A549 (cell line): ENCODE data around the gene DDX54. TPM values are rescaled to one million over a fixed set of nuclear protein-coding genes. Genes with fewer than 3 reads are reported as not detected.

ENCODE experiments used
- ATAC-seq, 2 experiments: fragments of 200-7000 bp in 1 of 2; fragments of >200 bp in 1 of 2; cut with Nextera tagmentation in 1 of 2; cut with Tn5 transposase in 1 of 2; 3 replicates each; pipeline versions ENCODE4 v1.8.0 to v1.9.1; 2018 to 2020; ENCODE audit warnings: mild to moderate bottlenecking in 1 of 2, moderate library complexity in 1 of 2
- CTCF ChIA-PET: fragments of 300-600 bp; sonication (Branson Sonifier 250); formaldehyde crosslinking; extraction: SDS; loops from one replicate; lab custom pipeline; 2021; ENCODE audit warnings: antibody characterized with exemption, inconsistent platforms; lab: Yijun Ruan, JAX
- POLR2A ChIA-PET: fragments of 350-600 bp; formaldehyde crosslinking; extraction: SDS; loops from one replicate; lab custom pipeline; 2021; ENCODE audit warnings: antibody characterized with exemption, inconsistent platforms; lab: Yijun Ruan, JAX
- DNase-seq, 2 experiments: peaks; one replicate each; pipeline versions ENCODE4 v3.0.0 to v3.0.0-alpha.2; 2011 to 2016; ENCODE audit warnings: low read depth in 1 of 2, low spot score in 1 of 2
- FAIRE-seq: peaks from 2 replicates; lab custom pipeline; 2011; peaks lifted over from hg19 to GRCh38; lab: Jason Lieb, UNC
- H3K27ac ChIP-seq, 2 experiments: fragments of >200 bp; sonication (Bioruptor Twin); formaldehyde crosslinking; 3 replicates each; pipeline ENCODE4 v1.5.1; 2016 to 2017
- H3K4me1 ChIP-seq: fragments of >200 bp; sonication (Bioruptor Twin); formaldehyde crosslinking; 3 replicates; pipeline ENCODE4 v1.6.1; 2016
- H3K4me2 ChIP-seq: fragments of >200 bp; sonication (Bioruptor Twin); formaldehyde crosslinking; 3 replicates; pipeline ENCODE4 v1.6.1; 2016
- H3K4me3 ChIP-seq: fragments of >200 bp; sonication (Bioruptor Twin); formaldehyde crosslinking; 3 replicates; pipeline ENCODE4 v1.5.1; 2016
- H3K9me3 ChIP-seq: fragments of >200 bp; sonication (Bioruptor Twin); formaldehyde crosslinking; 3 replicates; pipeline ENCODE4 v1.6.1; 2016
- BCL3 ChIP-seq: fragments of >200 bp; sonication (Bioruptor Twin); formaldehyde crosslinking; IDR thresholded peaks from 3 replicates; pipeline ENCODE4 v1.6.1; 2016
- BHLHE40 ChIP-seq: IDR thresholded peaks from 2 replicates; pipeline ENCODE4 v1.6.1; 2012; ENCODE audit warnings: low read depth, low read length, inconsistent platforms
- CHD4 ChIP-seq: fragments of 200-600 bp; sonication (generic); IDR thresholded peaks from 2 replicates; pipeline ENCODE4 v1.6.1; 2016; ENCODE audit warnings: antibody characterized with exemption, mild to moderate bottlenecking, borderline replicate concordance
- FOSL2 ChIP-seq, 2 experiments: fragments of 450-650 bp in 1 of 2; fragments of >200 bp in 1 of 2; sonication (Bioruptor Twin) in 1 of 2; formaldehyde crosslinking; IDR thresholded peaks; 2 replicates each; pipeline versions ENCODE4 v1.5.0 to v1.6.1; 2016 to 2020; ENCODE audit warnings: mild to moderate bottlenecking in 1 of 2, moderate library complexity in 1 of 2
- FOXS1 ChIP-seq: fragments of 250-450 bp; sonication (Bioruptor Pico); IDR thresholded peaks from 2 replicates; pipeline ENCODE4 v1.5.0; 2020; ENCODE audit warnings: mild to moderate bottlenecking, moderate library complexity
- GATA3 ChIP-seq: IDR thresholded peaks from 2 replicates; pipeline ENCODE4 v1.6.1; 2012; ENCODE audit warnings: borderline replicate concordance
- HDAC2 ChIP-seq: fragments of 200-600 bp; sonication (generic); IDR thresholded peaks from 2 replicates; pipeline ENCODE4 v1.6.1; 2016
- HES2 ChIP-seq: fragments of >200 bp; sonication (Bioruptor Twin); formaldehyde crosslinking; IDR thresholded peaks from 2 replicates; pipeline ENCODE4 v1.6.1; 2016
- HEYL ChIP-seq: fragments of 250-450 bp; sonication (Bioruptor Pico); IDR thresholded peaks from 2 replicates; pipeline ENCODE4 v1.8.0; 2021; ENCODE audit warnings: mild to moderate bottlenecking, moderate library complexity
- HOXA7 ChIP-seq: fragments of 250-450 bp; sonication (Bioruptor Pico); IDR thresholded peaks from 2 replicates; pipeline ENCODE4 v1.5.0; 2020; ENCODE audit warnings: mild to moderate bottlenecking, moderate library complexity
- HOXB5 ChIP-seq: fragments of 250-450 bp; sonication (Bioruptor Pico); IDR thresholded peaks from 2 replicates; pipeline ENCODE4 v1.5.0; 2020; ENCODE audit warnings: mild to moderate bottlenecking, moderate library complexity
- KDM1A ChIP-seq: fragments of 200-600 bp; sonication (generic); IDR thresholded peaks from 2 replicates; pipeline ENCODE4 v1.6.1; 2016; ENCODE audit warnings: low read depth, mild to moderate bottlenecking
- MAX ChIP-seq: IDR thresholded peaks from 2 replicates; pipeline ENCODE4 v1.6.1; 2012
- MYC ChIP-seq: IDR thresholded peaks from 2 replicates; pipeline ENCODE4 v1.6.1; 2012; ENCODE audit warnings: mild to moderate bottlenecking, inconsistent platforms, low read length, improper control_type of control experiment, borderline replicate concordance
- NR3C1 ChIP-seq: fragments of >200 bp; sonication (Bioruptor Twin); formaldehyde crosslinking; IDR thresholded peaks from 3 replicates; pipeline ENCODE4 v1.6.1; 2017
- POLR2A ChIP-seq: IDR thresholded peaks from 2 replicates; pipeline ENCODE4 v1.6.1; 2012; ENCODE audit warnings: mild to moderate bottlenecking, low read length
- RAD21 ChIP-seq, 2 experiments: fragments of >200 bp in 1 of 2; sonication (Bioruptor Twin) in 1 of 2; formaldehyde crosslinking in 1 of 2; IDR thresholded peaks in 1 of 2; conservative IDR thresholded peaks in 1 of 2; 2 replicates in 1 of 2; 3 replicates in 1 of 2; pipeline ENCODE4 v1.6.1; 2012 to 2018; ENCODE audit warnings: inconsistent platforms in 1 of 2
- RNF2 ChIP-seq: fragments of 200-600 bp; sonication (generic); IDR thresholded peaks from 2 replicates; pipeline ENCODE4 v1.6.1; 2016; ENCODE audit warnings: low read depth, mild to moderate bottlenecking, antibody characterized with exemption, moderate library complexity, borderline replicate concordance
- ZFP36 ChIP-seq: fragments of 450-650 bp; IDR thresholded peaks from 2 replicates; pipeline ENCODE4 v1.6.1; 2014; ENCODE audit warnings: borderline replicate concordance; ENCODE audit not compliant: partially characterized antibody
- ZSCAN20 ChIP-seq: fragments of 250-450 bp; sonication (Bioruptor Pico); IDR thresholded peaks from 2 replicates; pipeline ENCODE4 v1.8.0; 2022; ENCODE audit warnings: mild to moderate bottlenecking, moderate library complexity
- WGBS: methylation state at CpG from one replicate; pipeline ENCODE4 v1.1.6; 2017; ENCODE audit errors: missing lambda C conversion rate; 5-methylcytosine and 5-hydroxymethylcytosine counted together
- polyA plus RNA-seq, 4 experiments: library from polyadenylated mRNA; depleted of rRNA in 3 of 4; stranded (reverse); fragments of >200 nt; fragmentation: RNase III in 1 of 4; extraction: RNeasy Plus Mini Kit Qiagen cat#74134 plus additional on column Dnase treatment in 1 of 4; gene quantifications; 2 replicates in 3 of 4; 3 replicates in 1 of 4; pipeline ENCODE4 v1.2.3, GENCODE V29; 2011 to 2017
- TF ChIP-seq, protein P1 (sequence below): fragments of >200 bp; sonication (Bioruptor Twin); formaldehyde crosslinking; IDR thresholded peaks from 3 replicates; pipeline ENCODE4 v1.5.1; 2016
- TF ChIP-seq, protein P2 (sequence below): IDR thresholded peaks from 2 replicates; pipeline ENCODE4 v1.6.1; 2012

DDX54 gene
- polyA plus RNA-seq, 2 of the 4 experiments (the other 2 are of a cell fraction) = 62.4 to 64.5 TPM

- DNase-seq (no peak), ATAC-seq (no peak), FAIRE-seq (no peak)
- TF ChIP-seq RAD21 (conservative IDR thresholded peaks at IDR 0.05 in 1 of 2, IDR thresholded peaks at IDR 0.05 in 1 of 2) (no peak), ZFP36 (peak; percentile 55)
- 84% methylated on average over 5 of the region's 5 CpGs for WGBS
- Histone ChIP-seq H3K27ac (no peak overlapping the region), H3K4me3 (no peak overlapping the region), H3K9me3 (no peaks in the 10 kb centered on the region), H3K4me1 (peaks cover 23% of the 10 kb centered on the region), H3K4me2 (no peak overlapping the region)
- CTCF ChIA-PET = interaction anchor here (1.1 kb wide), 1 partner anchor 11 kb away, joined by 3 read pairs; no protein-coding TSS in a partner anchor
- POLR2A ChIA-PET = no interaction called here
Observed at GRCh38 chr12:113228394-113229028, 43.2 kb upstream of the DDX54 start.

GRCh38 chr12:113227686-113228391 is 42.6 kb upstream of the DDX54 start:
- Histone ChIP-seq H3K4me1 (peaks cover 26% of the 10 kb centered on the region), H3K9me3 (no peaks in the 10 kb centered on the region), H3K27ac (no peak overlapping the region), H3K4me2 (no peak overlapping the region), H3K4me3 (no peak overlapping the region)
- TF ChIP-seq ZFP36 = peak; percentile 17
- no peak for TF ChIP-seq ZSCAN20 (CRISPR knock-in tag)
- FAIRE-seq (no peak), DNase-seq (no peak), ATAC-seq (no peak)
- WGBS = 91% methylated on average over 5 of the region's 5 CpGs
- ChIA-PET CTCF (interaction anchor here (1.1 kb wide), 2 partner anchors 8 to 12 kb away, joined by 3 to 4 read pairs; no protein-coding TSS in a partner anchor), POLR2A (no interaction called here)

DNA sequence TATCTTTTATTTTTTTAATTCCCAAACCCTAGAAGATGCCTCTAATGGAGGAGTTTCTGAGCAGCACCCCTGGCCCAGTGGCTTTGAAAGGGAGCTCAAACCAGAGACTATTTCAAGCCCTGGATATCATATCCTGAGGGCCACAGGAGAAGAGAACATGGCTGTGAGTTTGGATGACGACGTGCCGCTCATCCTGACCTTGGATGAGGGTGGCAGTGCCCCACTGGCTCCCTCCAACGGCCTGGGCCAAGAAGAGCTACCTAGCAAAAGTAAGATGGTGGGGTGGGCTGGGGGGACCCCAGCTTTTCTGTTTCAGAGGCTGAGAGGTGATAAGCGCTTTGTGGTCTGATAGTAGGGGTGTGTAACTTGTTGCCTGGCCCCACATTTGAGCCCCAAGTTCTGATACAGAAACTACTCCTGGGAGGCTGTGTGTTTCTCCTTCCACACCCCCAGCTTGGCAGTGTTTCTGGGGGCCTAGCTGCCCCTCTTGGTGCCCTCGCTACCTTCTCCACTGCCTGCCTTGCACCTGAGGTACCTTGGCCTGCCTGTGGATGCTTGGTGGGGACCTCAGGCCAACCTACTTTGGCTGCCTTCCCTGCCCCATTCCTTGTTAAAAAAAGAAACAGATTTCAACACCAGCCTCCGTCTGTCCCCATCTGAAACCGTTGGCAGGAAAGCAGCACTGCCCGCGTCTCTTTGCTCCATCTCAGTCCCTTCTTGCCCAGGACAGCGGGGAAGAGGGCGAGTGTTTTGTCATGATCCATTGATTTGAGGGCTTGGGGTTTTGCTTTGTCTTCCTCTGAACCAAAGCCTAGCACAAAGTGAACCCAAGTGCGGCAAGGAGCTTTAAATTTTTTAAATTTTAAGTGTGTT is 41.7 kb upstream of the DDX54 start:
- ChIA-PET POLR2A (no interaction called here), CTCF (interaction anchor here (0.6 to 1.5 kb wide), 3 partner anchors 9 to 30 kb away, joined by 3 to 4 read pairs (median 3); no protein-coding TSS in a partner anchor)
- H3K4me2 ChIP-seq = no peak overlapping the region
- FAIRE-seq (no peak), ATAC-seq (no peak), DNase-seq (no peak)
- WGBS = 91% methylated on average over 13 of the region's 13 CpGs
- H3K4me3 ChIP-seq = no peak overlapping the region
- TF ChIP-seq CHD4 (no peak), HEYL (CRISPR knock-in tag) (no peak), HOXA7 (no peak), GATA3 (no peak), KDM1A (no peak), BHLHE40 (no peak), HDAC2 (no peak), MYC (no peak), HOXB5 (CRISPR knock-in tag) (no peak), MAX (no peak)
- TF ChIP-seq, protein P1, sequence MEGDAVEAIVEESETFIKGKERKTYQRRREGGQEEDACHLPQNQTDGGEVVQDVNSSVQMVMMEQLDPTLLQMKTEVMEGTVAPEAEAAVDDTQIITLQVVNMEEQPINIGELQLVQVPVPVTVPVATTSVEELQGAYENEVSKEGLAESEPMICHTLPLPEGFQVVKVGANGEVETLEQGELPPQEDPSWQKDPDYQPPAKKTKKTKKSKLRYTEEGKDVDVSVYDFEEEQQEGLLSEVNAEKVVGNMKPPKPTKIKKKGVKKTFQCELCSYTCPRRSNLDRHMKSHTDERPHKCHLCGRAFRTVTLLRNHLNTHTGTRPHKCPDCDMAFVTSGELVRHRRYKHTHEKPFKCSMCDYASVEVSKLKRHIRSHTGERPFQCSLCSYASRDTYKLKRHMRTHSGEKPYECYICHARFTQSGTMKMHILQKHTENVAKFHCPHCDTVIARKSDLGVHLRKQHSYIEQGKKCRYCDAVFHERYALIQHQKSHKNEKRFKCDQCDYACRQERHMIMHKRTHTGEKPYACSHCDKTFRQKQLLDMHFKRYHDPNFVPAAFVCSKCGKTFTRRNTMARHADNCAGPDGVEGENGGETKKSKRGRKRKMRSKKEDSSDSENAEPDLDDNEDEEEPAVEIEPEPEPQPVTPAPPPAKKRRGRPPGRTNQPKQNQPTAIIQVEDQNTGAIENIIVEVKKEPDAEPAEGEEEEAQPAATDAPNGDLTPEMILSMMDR = no peak
- H3K9me3 ChIP-seq = no peaks in the 10 kb centered on the region
- H3K4me1 ChIP-seq = peaks cover 30% of the 10 kb centered on the region
- no peak overlapping the region for H3K27ac ChIP-seq

GRCh38 chr12:113224955-113225354 is 39.7 kb upstream of the DDX54 start:
- ChIA-PET CTCF (interaction anchor here (1.0 to 1.3 kb wide), 4 partner anchors 8 to 28 kb away, joined by 3 read pairs; no protein-coding TSS in a partner anchor), POLR2A (no interaction called here)
- H3K4me1 ChIP-seq = peaks cover 20% of the 10 kb centered on the region
- no peaks in the 10 kb centered on the region for H3K9me3 ChIP-seq
- 96% methylated on average over 4 of the region's 4 CpGs for WGBS
- H3K4me3 ChIP-seq = no peak overlapping the region
- ATAC-seq (no peak), FAIRE-seq (no peak), DNase-seq (no peak)
- no peak for TF ChIP-seq FOSL2 (IDR thresholded peaks at IDR 0.05)
- no peak for TF ChIP-seq FOSL2 (CRISPR knock-in tag; IDR thresholded peaks at IDR 0.05)
- TF ChIP-seq, protein P2, sequence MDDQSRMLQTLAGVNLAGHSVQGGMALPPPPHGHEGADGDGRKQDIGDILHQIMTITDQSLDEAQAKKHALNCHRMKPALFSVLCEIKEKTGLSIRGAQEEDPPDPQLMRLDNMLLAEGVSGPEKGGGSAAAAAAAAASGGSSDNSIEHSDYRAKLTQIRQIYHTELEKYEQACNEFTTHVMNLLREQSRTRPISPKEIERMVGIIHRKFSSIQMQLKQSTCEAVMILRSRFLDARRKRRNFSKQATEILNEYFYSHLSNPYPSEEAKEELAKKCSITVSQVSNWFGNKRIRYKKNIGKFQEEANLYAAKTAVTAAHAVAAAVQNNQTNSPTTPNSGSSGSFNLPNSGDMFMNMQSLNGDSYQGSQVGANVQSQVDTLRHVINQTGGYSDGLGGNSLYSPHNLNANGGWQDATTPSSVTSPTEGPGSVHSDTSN = no peak
- no peak for TF ChIP-seq RNF2
- TF ChIP-seq BCL3 = no peak
- no peak for TF ChIP-seq HES2
- no peak for TF ChIP-seq FOXS1 (CRISPR knock-in tag)
- no peak for TF ChIP-seq NR3C1
- no peak for TF ChIP-seq POLR2A
- 0 out of 6 replicates have a peak overlapping the region, but pooled peaks of 1 of the 2 experiments have one; percentile 33 for H3K27ac ChIP-seq
- H3K4me2 ChIP-seq = no peak overlapping the region
